ENCODE measurements around the gene ARFGAP1.
A peak's percentile ranks its signal among the peaks of the same experiment; 100 is the strongest.

ARFGAP1 gene

DNA sequence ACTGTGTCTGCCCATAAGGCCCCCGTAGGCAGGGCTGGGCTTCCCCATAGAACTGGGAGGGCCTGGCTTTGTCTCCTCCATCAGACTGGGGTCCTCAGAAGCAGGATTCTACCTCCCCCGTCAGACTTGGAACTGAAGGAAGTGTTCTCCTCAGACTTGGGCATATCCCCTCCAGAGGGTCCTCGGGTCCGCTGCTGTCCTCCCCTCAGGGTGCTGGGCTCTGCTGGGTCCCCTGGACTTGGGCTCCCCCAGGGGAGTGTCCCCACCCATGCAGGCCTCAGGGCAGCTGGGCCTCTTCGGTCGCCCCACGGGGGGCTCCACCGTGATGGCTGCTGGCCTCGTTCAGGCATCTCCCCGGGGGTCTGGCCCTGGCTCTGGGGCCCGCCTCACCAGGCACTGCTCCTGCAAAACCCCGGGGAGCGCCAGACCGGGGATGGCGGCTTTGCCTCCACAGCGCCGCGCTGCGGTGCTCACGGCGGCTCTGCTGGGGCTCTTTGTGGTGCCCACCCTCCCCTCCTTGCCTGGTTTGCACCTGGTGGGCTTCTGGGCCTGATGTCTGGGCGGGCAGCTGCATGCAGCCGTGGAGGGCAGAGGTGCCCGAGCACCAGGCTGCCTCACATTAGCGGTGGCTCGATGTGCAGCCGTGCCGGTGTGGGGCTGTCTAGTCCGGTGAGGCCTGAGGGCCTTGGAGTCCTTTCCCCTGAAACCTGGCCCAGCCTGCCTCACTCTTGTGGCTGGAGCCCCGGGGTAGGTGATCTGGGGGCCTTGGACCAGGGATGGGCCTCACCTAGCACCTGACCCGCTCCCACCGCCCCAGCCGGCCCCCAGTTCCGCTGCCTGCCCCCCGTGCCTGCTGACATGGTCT, 34.3 kb downstream of the ARFGAP1 start:
- H3K4me3 ChIP-seq (ENCODE audit: low read depth, low read length), result no peak overlapping the region
- TF ChIP-seq, protein P1, sequence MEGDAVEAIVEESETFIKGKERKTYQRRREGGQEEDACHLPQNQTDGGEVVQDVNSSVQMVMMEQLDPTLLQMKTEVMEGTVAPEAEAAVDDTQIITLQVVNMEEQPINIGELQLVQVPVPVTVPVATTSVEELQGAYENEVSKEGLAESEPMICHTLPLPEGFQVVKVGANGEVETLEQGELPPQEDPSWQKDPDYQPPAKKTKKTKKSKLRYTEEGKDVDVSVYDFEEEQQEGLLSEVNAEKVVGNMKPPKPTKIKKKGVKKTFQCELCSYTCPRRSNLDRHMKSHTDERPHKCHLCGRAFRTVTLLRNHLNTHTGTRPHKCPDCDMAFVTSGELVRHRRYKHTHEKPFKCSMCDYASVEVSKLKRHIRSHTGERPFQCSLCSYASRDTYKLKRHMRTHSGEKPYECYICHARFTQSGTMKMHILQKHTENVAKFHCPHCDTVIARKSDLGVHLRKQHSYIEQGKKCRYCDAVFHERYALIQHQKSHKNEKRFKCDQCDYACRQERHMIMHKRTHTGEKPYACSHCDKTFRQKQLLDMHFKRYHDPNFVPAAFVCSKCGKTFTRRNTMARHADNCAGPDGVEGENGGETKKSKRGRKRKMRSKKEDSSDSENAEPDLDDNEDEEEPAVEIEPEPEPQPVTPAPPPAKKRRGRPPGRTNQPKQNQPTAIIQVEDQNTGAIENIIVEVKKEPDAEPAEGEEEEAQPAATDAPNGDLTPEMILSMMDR (IDR thresholded peaks at IDR 0.05; ENCODE audit: borderline replicate concordance, insufficient read depth, low read depth, low read length), result no peak

DNA sequence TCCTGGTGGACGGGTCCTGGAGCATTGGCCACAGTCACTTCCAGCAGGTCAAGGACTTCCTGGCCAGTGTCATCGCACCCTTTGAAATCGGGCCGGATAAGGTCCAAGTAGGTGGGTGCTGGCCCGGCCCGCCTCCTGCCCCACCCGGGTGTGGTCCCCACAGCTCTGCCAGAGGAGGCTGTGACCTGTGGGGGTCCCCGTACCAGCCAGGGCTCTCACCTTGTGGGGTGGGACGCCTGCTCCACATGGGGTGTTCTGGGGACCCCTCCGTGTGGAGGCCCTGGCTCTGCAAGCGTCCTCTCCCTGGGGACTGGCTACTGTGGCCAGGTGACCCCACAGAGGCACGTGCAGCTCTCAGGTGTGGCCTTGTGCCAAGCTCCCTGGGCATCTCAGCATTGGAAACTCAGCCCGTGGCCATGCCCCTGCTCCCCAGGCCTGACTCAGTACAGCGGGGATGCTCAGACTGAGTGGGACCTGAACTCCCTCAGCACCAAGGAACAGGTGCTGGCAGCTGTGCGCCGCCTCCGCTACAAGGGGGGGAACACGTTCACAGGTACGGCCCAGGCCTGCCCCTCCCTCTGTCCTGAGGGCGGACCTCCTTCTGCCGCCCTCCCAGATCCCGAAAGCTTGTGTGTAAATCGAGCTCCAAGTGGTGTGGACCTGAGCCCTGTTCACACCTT, 35.1 kb downstream of the ARFGAP1 start:
- TF ChIP-seq, protein P1 (IDR thresholded peaks at IDR 0.05; ENCODE audit: borderline replicate concordance, insufficient read depth, low read depth, low read length), result no peak
- H3K4me3 ChIP-seq (ENCODE audit: low read depth, low read length), result no peak overlapping the region

DNA sequence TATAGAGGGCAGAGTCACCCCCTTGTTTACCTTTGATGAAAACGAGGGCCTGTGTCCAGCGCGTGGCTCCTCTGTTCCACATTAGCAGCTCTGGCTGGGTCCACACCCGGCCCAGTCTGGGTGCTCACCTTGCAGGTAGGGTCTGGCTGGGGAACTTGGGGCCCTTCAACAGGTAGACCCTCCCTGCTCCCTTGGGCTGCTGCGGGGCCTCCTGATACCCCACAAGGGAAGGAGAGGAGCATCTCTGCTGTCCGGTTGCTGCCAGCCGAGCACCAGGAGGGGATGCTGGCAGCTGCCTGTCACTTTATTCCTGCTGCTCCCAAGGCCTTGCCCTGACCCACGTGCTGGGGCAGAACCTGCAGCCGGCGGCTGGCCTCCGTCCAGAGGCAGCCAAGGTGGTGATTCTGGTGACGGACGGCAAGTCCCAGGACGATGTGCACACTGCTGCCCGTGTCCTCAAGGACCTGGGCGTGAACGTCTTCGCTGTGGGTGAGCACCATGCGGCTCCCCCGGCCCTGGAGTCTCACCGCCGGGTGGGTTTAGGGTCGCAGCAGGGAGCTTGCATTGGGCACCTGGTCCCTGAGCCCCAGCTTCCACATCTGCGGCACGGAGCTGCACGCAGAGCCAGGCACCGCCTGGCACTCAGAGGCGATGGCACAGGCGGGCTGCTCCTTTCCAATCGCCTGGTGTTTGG, 35.8 kb downstream of the ARFGAP1 start:
- H3K4me3 ChIP-seq (ENCODE audit: low read depth, low read length), result no peak overlapping the region
- TF ChIP-seq, protein P1 (IDR thresholded peaks at IDR 0.05; ENCODE audit: borderline replicate concordance, insufficient read depth, low read depth, low read length), result no peak

DNA sequence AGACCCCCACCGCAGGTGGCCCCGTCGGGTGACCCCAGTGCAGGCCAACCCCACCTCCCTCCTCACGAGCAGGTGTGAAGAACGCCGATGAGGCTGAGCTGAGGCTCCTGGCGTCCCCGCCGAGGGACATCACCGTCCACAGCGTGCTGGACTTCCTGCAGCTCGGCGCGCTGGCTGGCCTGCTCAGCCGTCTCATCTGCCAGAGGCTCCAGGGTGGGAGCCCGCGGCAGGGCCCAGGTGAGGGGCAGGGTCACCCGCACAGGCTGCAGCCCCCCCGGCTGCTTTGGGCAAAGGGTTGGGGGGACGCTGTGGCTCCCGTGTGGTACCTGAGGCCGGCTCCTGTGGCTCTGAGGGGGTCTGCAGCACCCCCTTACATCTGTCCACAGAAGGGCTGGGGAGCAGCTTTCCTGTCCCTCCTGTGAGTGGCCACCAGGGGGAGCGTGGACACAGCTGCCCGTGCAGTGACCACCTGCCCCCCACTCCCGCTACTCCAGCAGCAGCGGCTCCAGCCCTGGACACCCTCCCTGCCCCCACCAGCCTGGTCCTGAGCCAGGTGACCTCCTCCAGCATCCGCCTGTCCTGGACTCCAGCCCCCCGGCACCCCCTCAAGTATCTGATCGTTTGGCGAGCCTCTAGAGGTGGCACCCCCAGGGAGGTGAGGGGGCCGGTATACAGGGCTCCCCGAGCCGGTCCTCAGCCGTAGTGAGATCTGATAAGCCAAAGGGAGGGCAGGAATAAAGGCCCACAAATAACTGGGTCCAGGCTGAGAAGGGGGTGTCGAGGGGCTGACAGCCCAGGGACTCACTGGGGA, 36.9 kb downstream of the ARFGAP1 start:
- H3K4me3 ChIP-seq (ENCODE audit: low read depth, low read length), result no peak overlapping the region
- TF ChIP-seq, protein P1 (IDR thresholded peaks at IDR 0.05; ENCODE audit: borderline replicate concordance, insufficient read depth, low read depth, low read length), result peak; percentile 76

DNA sequence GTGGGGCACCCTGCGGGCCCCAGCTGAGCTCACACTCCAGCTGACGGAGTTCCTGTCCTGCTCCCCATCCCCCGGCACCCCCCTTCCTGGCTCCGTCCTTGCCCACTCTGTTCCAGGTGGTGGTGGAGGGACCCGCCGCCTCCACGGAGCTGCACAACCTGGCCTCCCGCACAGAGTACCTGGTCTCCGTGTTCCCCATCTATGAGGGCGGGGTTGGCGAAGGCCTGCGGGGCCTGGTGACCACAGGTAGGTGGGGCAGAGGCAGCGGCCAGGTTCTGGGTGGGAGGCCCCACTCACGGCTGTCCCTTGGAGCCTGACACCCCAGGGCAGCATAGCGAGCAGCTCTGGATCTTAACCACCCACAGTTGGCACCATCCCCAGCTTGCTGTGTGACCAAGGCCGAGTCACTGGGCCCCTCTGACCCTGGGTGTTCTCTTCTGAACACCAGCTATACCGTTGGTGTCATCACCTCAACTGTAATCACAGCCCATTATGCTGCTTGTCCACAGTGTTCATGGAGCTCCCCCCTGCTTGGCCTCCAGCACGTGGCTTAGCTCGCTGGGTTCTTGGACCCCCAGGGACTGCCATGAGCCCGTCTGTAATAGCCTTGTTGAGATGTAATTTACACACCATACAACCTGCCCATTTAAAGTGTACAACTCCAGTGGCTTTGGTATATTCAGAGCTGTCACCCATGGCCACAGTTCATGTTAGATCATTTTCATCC, 37.8 kb downstream of the ARFGAP1 start:
- TF ChIP-seq, protein P1 (IDR thresholded peaks at IDR 0.05; ENCODE audit: borderline replicate concordance, insufficient read depth, low read depth, low read length), result no peak
- no peak overlapping the region for H3K4me3 ChIP-seq (ENCODE audit: low read depth, low read length)

DNA sequence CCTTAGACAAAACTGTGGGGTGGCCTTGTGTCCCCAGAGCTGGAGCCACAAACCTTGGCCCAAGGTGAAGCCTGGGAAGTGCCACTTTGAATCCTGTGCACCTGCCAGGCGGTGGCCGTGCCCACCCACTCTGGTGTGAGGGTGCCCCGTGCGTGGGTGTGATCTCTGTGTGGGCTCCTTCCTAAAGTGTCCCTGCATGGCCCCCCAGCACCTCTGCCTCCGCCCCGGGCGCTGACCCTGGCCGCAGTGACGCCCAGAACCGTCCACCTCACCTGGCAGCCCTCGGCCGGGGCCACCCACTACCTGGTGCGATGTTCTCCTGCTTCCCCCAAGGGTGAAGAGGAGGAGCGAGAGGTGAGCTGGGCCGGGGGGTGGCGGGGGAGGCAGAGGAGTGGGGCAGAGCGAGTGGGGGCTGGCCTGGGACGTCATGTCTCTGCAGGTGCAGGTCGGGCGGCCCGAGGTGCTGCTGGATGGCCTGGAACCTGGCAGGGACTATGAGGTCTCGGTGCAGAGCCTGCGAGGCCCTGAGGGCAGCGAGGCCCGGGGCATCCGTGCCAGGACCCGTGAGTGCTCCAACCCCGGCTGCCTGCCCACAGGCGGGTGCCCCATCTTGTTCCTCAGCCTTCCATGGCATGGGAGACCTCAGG, 38.7 kb downstream of the ARFGAP1 start:
- H3K4me3 ChIP-seq (ENCODE audit: low read depth, low read length), result no peak overlapping the region
- TF ChIP-seq, protein P1 (IDR thresholded peaks at IDR 0.05; ENCODE audit: borderline replicate concordance, insufficient read depth, low read depth, low read length), result no peak
